CD4-positive, alpha-beta T cell treated with Interleukin-21 for 1 hour (primary cell): ENCODE results near the gene ZNF609.

Source experiments
- DNase-seq: peaks from one replicate; pipeline ENCODE4 v3.0.0-alpha.2; 2020

ZNF609 gene

GRCh38 chr15:64460206-64460723 lies at the start of gene ZNF609:
Gene ZNF609 (plus strand): TSS chr15:64460578. CDS start chr15:64499420, 38,842 bp downstream.
- DNase-seq, result peak; percentile 93

GRCh38 chr15:64412216-64412615 lies 48.2 kb upstream of the ZNF609 start:
- no peak for DNase-seq

GRCh38 chr15:64422697-64423096 lies 37.7 kb upstream of the ZNF609 start:
- DNase-seq, result no peak

GRCh38 chr15:64423970-64424369 lies 36.4 kb upstream of the ZNF609 start:
- DNase-seq, result no peak

GRCh38 chr15:64425221-64425620 lies 35.2 kb upstream of the ZNF609 start:
- no peak for DNase-seq

- DNase-seq, result peak; percentile 36
Observed at GRCh38 chr15:64426845-64427465, 33.4 kb upstream of the ZNF609 start.

- no peak for DNase-seq
Observed at GRCh38 chr15:64429448-64429847, 30.9 kb upstream of the ZNF609 start.

GRCh38 chr15:64430000-64430735 lies 30.2 kb upstream of the ZNF609 start:
- peak; percentile 70 for DNase-seq

GRCh38 chr15:64437982-64438381 lies 22.4 kb upstream of the ZNF609 start:
- no peak for DNase-seq

- no peak for DNase-seq
Observed at GRCh38 chr15:64438653-64439447, 21.5 kb upstream of the ZNF609 start.

- no peak for DNase-seq
Observed at GRCh38 chr15:64441852-64442251, 18.5 kb upstream of the ZNF609 start.

GRCh38 chr15:64443016-64443415 lies 17.4 kb upstream of the ZNF609 start:
- no peak for DNase-seq

GRCh38 chr15:64443747-64444621 lies 16.4 kb upstream of the ZNF609 start:
- no peak for DNase-seq

- DNase-seq, result no peak
Observed at GRCh38 chr15:64444836-64445235, 15.5 kb upstream of the ZNF609 start.

- DNase-seq, result no peak
Observed at GRCh38 chr15:64447536-64448315, 12.7 kb upstream of the ZNF609 start.

- DNase-seq, result no peak
Observed at GRCh38 chr15:64452988-64453688, 7.2 kb upstream of the ZNF609 start.

GRCh38 chr15:64453689-64454037 lies 6.7 kb upstream of the ZNF609 start:
- DNase-seq, result no peak

- DNase-seq, result no peak
Observed at GRCh38 chr15:64454282-64454681, 6.1 kb upstream of the ZNF609 start.

GRCh38 chr15:64455961-64456371 lies 4.4 kb upstream of the ZNF609 start:
- no peak for DNase-seq

- no peak for DNase-seq
Observed at GRCh38 chr15:64456634-64457108, 3.7 kb upstream of the ZNF609 start.
